Esophagus mucosa (tissue), 1 donor: ENCODE measurements around the gene RFFL. TPM values are rescaled to one million over a fixed set of nuclear protein-coding genes. Genes with fewer than 3 reads are reported as not detected.
"Not testable (repeated sequence)": the region's sequence is repeated elsewhere in the genome, so short reads cannot be mapped to it uniquely, and the experiment has no call there.

ENCODE experiments used
- ATAC-seq: fragments of 200-7000 bp; cut with Tn5 transposase; one replicate; pipeline ENCODE4 v1.9.1; 2020
- total RNA-seq: library from RNA; stranded (reverse); gene quantifications from one replicate; pipeline ENCODE4 v1.2.4, GENCODE V29; 2023
- donor health status: DM: yes; HTN: yes; CAD: no.

Gene RFFL
- total RNA-seq: 46.3 TPM

- peak; percentile 98 for ATAC-seq
Measured at GRCh38 chr17:35063514-35064223, at the start of gene RFFL. Gene RFFL, minus strand, starts transcription at chr17:35063707. Its CDS starts 37,154 bp downstream, at chr17:35026553.

GRCh38 chr17:35110791-35111190 lies 47.3 kb upstream of the RFFL start:
- ATAC-seq: not testable (repeated sequence)

GRCh38 chr17:35104844-35105450 lies 41.4 kb upstream of the RFFL start:
- ATAC-seq: no peak

- peak; percentile 64 for ATAC-seq
Measured at GRCh38 chr17:35103271-35103670, 39.8 kb upstream of the RFFL start.

GRCh38 chr17:35101725-35102124 lies 38.2 kb upstream of the RFFL start:
- ATAC-seq: no peak

GRCh38 chr17:35101036-35101435 lies 37.5 kb upstream of the RFFL start:
- ATAC-seq: no peak

GRCh38 chr17:35099908-35100307 lies 36.4 kb upstream of the RFFL start:
- ATAC-seq: no peak

GRCh38 chr17:35097776-35098175 lies 34.3 kb upstream of the RFFL start:
- ATAC-seq: no peak

GRCh38 chr17:35095741-35096140 lies 32.2 kb upstream of the RFFL start:
- no peak for ATAC-seq

- ATAC-seq: peak; percentile 94
Measured at GRCh38 chr17:35094902-35095301, 31.4 kb upstream of the RFFL start.

- not testable (repeated sequence) for ATAC-seq
Measured at GRCh38 chr17:35090707-35091106, 27.2 kb upstream of the RFFL start.

- peak; percentile 34 for ATAC-seq
Measured at GRCh38 chr17:35089586-35090296, 26.2 kb upstream of the RFFL start.

- ATAC-seq: peak; percentile 90
Measured at GRCh38 chr17:35088881-35089585, 25.5 kb upstream of the RFFL start.

- no peak for ATAC-seq
Measured at GRCh38 chr17:35088356-35088880, 24.9 kb upstream of the RFFL start.

- ATAC-seq: peak; percentile 22
Measured at GRCh38 chr17:35087731-35088355, 24.3 kb upstream of the RFFL start.

- ATAC-seq: peak; percentile 33
Measured at GRCh38 chr17:35086931-35087573, 23.5 kb upstream of the RFFL start.

GRCh38 chr17:35086164-35086563 lies 22.7 kb upstream of the RFFL start:
- ATAC-seq: no peak

GRCh38 chr17:35084987-35085386 lies 21.5 kb upstream of the RFFL start:
- ATAC-seq: peak; percentile 65

GRCh38 chr17:35083071-35083470 lies 19.6 kb upstream of the RFFL start:
- ATAC-seq: no peak

- ATAC-seq: no peak
Measured at GRCh38 chr17:35082073-35082657, 18.7 kb upstream of the RFFL start.

- no peak for ATAC-seq
Measured at GRCh38 chr17:35081638-35082037, 18.1 kb upstream of the RFFL start.
